Brain pericyte (primary cell): ENCODE results near the gene SLC2A9.

ENCODE experiments used
- DNase-seq: peaks from one replicate; pipeline ENCODE4 v3.0.0-alpha.2; 2012; ENCODE audit warnings: low read depth, low spot score

SLC2A9 gene

GRCh38 chr4:10020871-10021652 is at the start of gene SLC2A9:
Gene SLC2A9, minus strand, starts transcription at chr4:10021497. Its CDS starts 68 bp downstream, at chr4:10021429.
- DNase-seq = no peak

GRCh38 chr4:10069075-10069642 is 47.9 kb upstream of the SLC2A9 start:
- no peak for DNase-seq

- no peak for DNase-seq
Measured at GRCh38 chr4:10066670-10067651, 45.7 kb upstream of the SLC2A9 start.

- no peak for DNase-seq
Measured at GRCh38 chr4:10066206-10066605, 44.9 kb upstream of the SLC2A9 start.

- no peak for DNase-seq
Measured at GRCh38 chr4:10063544-10064300, 42.4 kb upstream of the SLC2A9 start.

- DNase-seq = no peak
Measured at GRCh38 chr4:10061650-10062415, 40.5 kb upstream of the SLC2A9 start.

GRCh38 chr4:10058371-10058770 is 37.1 kb upstream of the SLC2A9 start:
- DNase-seq = no peak

- DNase-seq = no peak
Measured at GRCh38 chr4:10057023-10057395, 35.7 kb upstream of the SLC2A9 start.

- no peak for DNase-seq
Measured at GRCh38 chr4:10056334-10057022, 35.2 kb upstream of the SLC2A9 start.

- no peak for DNase-seq
Measured at GRCh38 chr4:10055871-10056270, 34.6 kb upstream of the SLC2A9 start.

- no peak for DNase-seq
Measured at GRCh38 chr4:10054571-10055041, 33.3 kb upstream of the SLC2A9 start.

GRCh38 chr4:10053635-10054453 is 32.5 kb upstream of the SLC2A9 start:
- no peak for DNase-seq

- DNase-seq = no peak
Measured at GRCh38 chr4:10051517-10052135, 30.3 kb upstream of the SLC2A9 start.

- no peak for DNase-seq
Measured at GRCh38 chr4:10050721-10051120, 29.4 kb upstream of the SLC2A9 start.

- no peak for DNase-seq
Measured at GRCh38 chr4:10050261-10050661, 29.0 kb upstream of the SLC2A9 start.

GRCh38 chr4:10048941-10049697 is 27.8 kb upstream of the SLC2A9 start:
- no peak for DNase-seq

- no peak for DNase-seq
Measured at GRCh38 chr4:10047967-10048366, 26.7 kb upstream of the SLC2A9 start.

GRCh38 chr4:10046471-10046870 is 25.2 kb upstream of the SLC2A9 start:
- DNase-seq = no peak
